ENCODE measurements around the gene RLF.

The RLF gene

DNA sequence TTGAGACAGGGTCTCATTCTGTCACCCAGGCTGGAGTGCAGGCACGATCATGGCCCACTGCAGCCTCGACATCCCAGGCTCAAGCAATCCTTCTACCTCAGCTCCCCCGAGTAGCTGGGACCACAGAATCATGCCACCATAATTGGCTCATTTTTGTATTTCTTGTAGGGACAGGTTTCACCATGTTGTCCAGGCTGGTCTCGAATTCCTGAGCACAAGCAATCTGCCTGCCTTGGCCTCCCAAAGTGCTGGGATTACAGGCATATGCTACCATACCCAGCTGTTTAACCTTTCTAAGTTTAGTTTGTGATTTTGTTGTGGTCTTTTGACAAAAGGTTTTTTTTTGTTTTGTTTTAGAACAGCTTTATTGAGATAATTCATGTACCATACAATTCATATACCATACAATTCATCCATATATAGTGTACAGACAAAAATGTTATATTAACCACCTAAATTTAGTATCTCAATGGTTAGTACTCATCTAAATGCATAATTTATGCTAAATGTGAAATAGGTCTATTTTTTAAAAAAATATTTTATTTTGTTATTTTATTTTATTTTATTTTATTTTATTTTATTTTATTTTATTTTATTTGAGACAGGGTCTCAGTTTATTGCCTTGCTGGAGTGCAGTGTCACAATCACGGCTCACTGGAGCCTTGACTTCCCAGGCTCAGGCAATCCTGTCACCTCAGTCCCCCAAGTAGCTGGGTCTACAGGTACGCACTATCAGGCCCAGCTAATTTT, 105.8 kb downstream of the RLF start:
- Histone ChIP-seq H3K36me3 (ENCODE audit: insufficient read depth, low read length) (peaks cover 88% of the 10 kb centered on the region), H3K4me1 (ENCODE audit: insufficient read depth, low read length, severe bottlenecking) (no peaks in the 10 kb centered on the region), H3K27ac (ENCODE audit: low read depth, low read length, poor library complexity, severe bottlenecking) (no peak overlapping the region), H3K9me2 (ENCODE audit: low read depth, low read length) (no peaks in the 10 kb centered on the region), H3K27me3 (ENCODE audit: insufficient read depth, low read length) (no peaks in the 10 kb centered on the region), H4K20me1 (ENCODE audit: insufficient read depth, low read length) (no peaks in the 10 kb centered on the region), H3K9ac (ENCODE audit: low read length) (no peak overlapping the region), H3K9me3 (ENCODE audit: low read length) (no peaks in the 10 kb centered on the region), H3K4me2 (ENCODE audit: low read length) (no peak overlapping the region), H2AFZ (ENCODE audit: low read length) (no peak overlapping the region), H3K4me3 (ENCODE audit: low read depth, low read length, poor library complexity, severe bottlenecking) (no peak overlapping the region), H3F3A (ENCODE audit: insufficient read depth, low read length) (no peaks in the 10 kb centered on the region), H3K79me2 (ENCODE audit: insufficient read depth, low read length) (no peaks in the 10 kb centered on the region)
- TF ChIP-seq EZH2 (IDR thresholded peaks at IDR 0.05; ENCODE audit: borderline replicate concordance, low read length) (no peak), CTCF (IDR thresholded peaks at IDR 0.05; ENCODE audit: low read length) (no peak)

DNA sequence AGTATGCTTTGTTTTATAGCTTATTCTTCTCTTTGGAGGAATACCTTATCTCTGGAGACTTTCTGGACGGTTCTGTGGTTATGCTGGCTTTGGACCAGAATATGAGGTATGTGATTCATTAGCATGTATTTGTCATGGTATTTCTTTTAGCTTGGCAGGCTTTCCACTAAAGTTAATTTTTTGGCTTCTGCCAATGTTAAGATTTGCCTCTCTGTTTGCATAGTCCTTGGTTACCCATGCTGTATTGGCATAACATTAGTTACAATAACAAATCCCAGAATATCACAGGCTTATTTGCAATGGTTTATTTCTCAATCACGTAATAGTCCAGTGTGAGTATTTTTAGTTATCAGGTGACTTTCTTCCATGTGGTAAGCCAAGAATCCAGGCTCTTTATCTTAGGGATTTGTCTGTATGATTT, 106.6 kb downstream of the RLF start:
- peaks cover 90% of the 10 kb centered on the region for H3K36me3 ChIP-seq (ENCODE audit: insufficient read depth, low read length)

DNA sequence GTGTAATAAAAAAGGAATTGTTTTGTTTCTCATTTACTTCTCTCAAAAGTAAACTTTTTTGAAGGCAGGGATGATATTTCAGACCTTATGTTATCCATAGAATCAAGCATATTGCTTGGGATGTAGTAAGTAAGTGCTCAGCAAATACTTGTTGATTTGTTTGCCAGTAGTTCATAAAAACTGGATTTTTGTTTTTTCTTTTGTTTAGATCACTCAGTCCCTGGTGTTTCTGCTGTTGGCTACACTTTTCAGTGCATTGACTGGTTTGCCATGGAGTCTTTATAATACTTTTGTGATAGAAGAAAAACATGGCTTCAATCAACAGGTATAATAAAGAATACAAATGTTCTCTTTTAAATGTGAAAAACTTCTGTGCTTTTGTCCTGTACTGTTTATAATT, 107.0 kb downstream of the RLF start:
- no peaks in the 10 kb centered on the region for H3K4me1 ChIP-seq (ENCODE audit: insufficient read depth, low read length, severe bottlenecking)
- no peak overlapping the region for H3K27ac ChIP-seq (ENCODE audit: low read depth, low read length, poor library complexity, severe bottlenecking)
- no peak overlapping the region for H3K4me3 ChIP-seq (ENCODE audit: low read depth, low read length, poor library complexity, severe bottlenecking)
- H3K79me2 ChIP-seq (ENCODE audit: insufficient read depth, low read length): no peaks in the 10 kb centered on the region
- no peaks in the 10 kb centered on the region for H3K9me3 ChIP-seq (ENCODE audit: low read length)
- no peaks in the 10 kb centered on the region for H4K20me1 ChIP-seq (ENCODE audit: insufficient read depth, low read length)
- no peak overlapping the region for H3K9ac ChIP-seq (ENCODE audit: low read length)
- H3K4me2 ChIP-seq (ENCODE audit: low read length): no peak overlapping the region
- TF ChIP-seq CTCF (IDR thresholded peaks at IDR 0.05; ENCODE audit: low read length): no peak
- no peak for TF ChIP-seq EZH2 (IDR thresholded peaks at IDR 0.05; ENCODE audit: borderline replicate concordance, low read length)
- H2AFZ ChIP-seq (ENCODE audit: low read length): no peak overlapping the region
- no peaks in the 10 kb centered on the region for H3K9me2 ChIP-seq (ENCODE audit: low read depth, low read length)
- no peaks in the 10 kb centered on the region for H3K27me3 ChIP-seq (ENCODE audit: insufficient read depth, low read length)
- H3F3A ChIP-seq (ENCODE audit: insufficient read depth, low read length): no peaks in the 10 kb centered on the region
- peaks cover 89% of the 10 kb centered on the region for H3K36me3 ChIP-seq (ENCODE audit: insufficient read depth, low read length)

More for the DNA sequence above, 106.6 kb downstream of the RLF start:
- no peaks in the 10 kb centered on the region for H3K4me1 ChIP-seq (ENCODE audit: insufficient read depth, low read length, severe bottlenecking)
- no peak overlapping the region for H3K9ac ChIP-seq (ENCODE audit: low read length)
- no peak overlapping the region for H2AFZ ChIP-seq (ENCODE audit: low read length)
- no peaks in the 10 kb centered on the region for H3K79me2 ChIP-seq (ENCODE audit: insufficient read depth, low read length)
- H3K9me2 ChIP-seq (ENCODE audit: low read depth, low read length): no peaks in the 10 kb centered on the region
- H3K4me3 ChIP-seq (ENCODE audit: low read depth, low read length, poor library complexity, severe bottlenecking): no peak overlapping the region
- no peaks in the 10 kb centered on the region for H3K9me3 ChIP-seq (ENCODE audit: low read length)
- H3K4me2 ChIP-seq (ENCODE audit: low read length): no peak overlapping the region
- no peaks in the 10 kb centered on the region for H4K20me1 ChIP-seq (ENCODE audit: insufficient read depth, low read length)
- H3K27me3 ChIP-seq (ENCODE audit: insufficient read depth, low read length): no peaks in the 10 kb centered on the region
- H3F3A ChIP-seq (ENCODE audit: insufficient read depth, low read length): no peaks in the 10 kb centered on the region
- TF ChIP-seq EZH2 (IDR thresholded peaks at IDR 0.05; ENCODE audit: borderline replicate concordance, low read length) (no peak), CTCF (IDR thresholded peaks at IDR 0.05; ENCODE audit: low read length) (no peak)
- no peak overlapping the region for H3K27ac ChIP-seq (ENCODE audit: low read depth, low read length, poor library complexity, severe bottlenecking)
